ENCODE measurements around the gene GBA3.

GBA3 gene

GRCh38 chr4:22733816-22734215, 41.1 kb downstream of the GBA3 start:
- no peak overlapping the region for H3K4me3 ChIP-seq (ENCODE audit: low read depth, low read length)
- no peak for TF ChIP-seq CTCF (IDR thresholded peaks at IDR 0.05; ENCODE audit: low read depth, low read length, missing control alignments)
- DNase-seq (ENCODE audit: low read depth): no peak

- no peak for TF ChIP-seq CTCF (IDR thresholded peaks at IDR 0.05; ENCODE audit: low read depth, low read length, missing control alignments)
- DNase-seq (ENCODE audit: low read depth): no peak
- H3K4me3 ChIP-seq (ENCODE audit: low read depth, low read length): no peak overlapping the region
These were observed 44.2 kb downstream of the GBA3 start for GRCh38 chr4:22736912-22737311.

GRCh38 chr4:22739968-22740367, 47.2 kb downstream of the GBA3 start:
- H3K4me3 ChIP-seq (ENCODE audit: low read depth, low read length): no peak overlapping the region
- TF ChIP-seq CTCF (IDR thresholded peaks at IDR 0.05; ENCODE audit: low read depth, low read length, missing control alignments): no peak
- no peak for DNase-seq (ENCODE audit: low read depth)

GRCh38 chr4:22741744-22742143, 49.0 kb downstream of the GBA3 start:
- no peak for TF ChIP-seq CTCF (IDR thresholded peaks at IDR 0.05; ENCODE audit: low read depth, low read length, missing control alignments)
- no peak overlapping the region for H3K4me3 ChIP-seq (ENCODE audit: low read depth, low read length)
- DNase-seq (ENCODE audit: low read depth): no peak

- TF ChIP-seq CTCF (IDR thresholded peaks at IDR 0.05; ENCODE audit: low read depth, low read length, missing control alignments): no peak
- DNase-seq (ENCODE audit: low read depth): no peak
- no peak overlapping the region for H3K4me3 ChIP-seq (ENCODE audit: low read depth, low read length)
These were observed 50.6 kb downstream of the GBA3 start for GRCh38 chr4:22743290-22743689.

- DNase-seq (ENCODE audit: low read depth): no peak
- H3K4me3 ChIP-seq (ENCODE audit: low read depth, low read length): no peak overlapping the region
- TF ChIP-seq CTCF (IDR thresholded peaks at IDR 0.05; ENCODE audit: low read depth, low read length, missing control alignments): no peak
These were observed 51.8 kb downstream of the GBA3 start for GRCh38 chr4:22744478-22745062.

- no peak for DNase-seq (ENCODE audit: low read depth)
- H3K4me3 ChIP-seq (ENCODE audit: low read depth, low read length): no peak overlapping the region
- TF ChIP-seq CTCF (IDR thresholded peaks at IDR 0.05; ENCODE audit: low read depth, low read length, missing control alignments): no peak
These were observed 52.5 kb downstream of the GBA3 start for GRCh38 chr4:22745234-22745633.

Data from GM12864 (cell line).